Prostate gland (tissue), 2 donors: Measurements from ENCODE around the gene AOAH.

Experiments used
- POLR2A ChIP-seq: fragments of 450-650 bp; IDR thresholded peaks from one replicate; pipeline ENCODE4 v1.6.1; 2016; ENCODE audit warnings: antibody characterized with exemption, mild to moderate bottlenecking
- POLR2AphosphoS5 ChIP-seq: sonication (generic); formaldehyde crosslinking; IDR thresholded peaks from one replicate; pipeline ENCODE4 v1.6.1; 2017; ENCODE audit warnings: antibody characterized with exemption
- TF ChIP-seq, protein P1 (sequence below), 4 experiments: fragments of 200-600 bp in 2 of 4; fragments of 450-650 bp in 2 of 4; sonication (generic) in 2 of 4; IDR thresholded peaks; 1 replicate in 3 of 4; 2 replicates in 1 of 4; pipeline ENCODE4 v1.5.1; 2016 to 2019; ENCODE audit warnings: antibody characterized with exemption in 4 of 4, mild to moderate bottlenecking in 2 of 4, moderate library complexity in 2 of 4

DNA sequence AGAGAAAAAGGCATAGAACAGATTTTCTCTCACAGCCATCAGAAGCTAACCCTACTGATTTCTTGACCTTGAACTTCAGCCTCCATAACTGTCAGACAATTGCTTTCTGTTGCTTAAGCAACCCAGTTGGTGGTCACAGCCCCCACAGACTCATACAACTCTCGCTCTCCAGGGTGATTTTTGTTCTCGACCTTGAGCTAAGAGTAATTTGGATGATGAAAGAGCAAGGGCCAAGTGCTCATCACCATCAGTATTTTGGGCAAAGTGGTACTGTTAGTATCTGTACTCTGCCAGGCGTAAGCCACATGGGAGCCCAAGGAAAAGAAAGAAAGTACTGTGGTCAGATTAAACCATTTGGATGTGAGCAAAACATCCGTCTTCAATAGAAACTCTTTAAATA lies 81.9 kb downstream of the AOAH start:
- TF ChIP-seq, protein P1, sequence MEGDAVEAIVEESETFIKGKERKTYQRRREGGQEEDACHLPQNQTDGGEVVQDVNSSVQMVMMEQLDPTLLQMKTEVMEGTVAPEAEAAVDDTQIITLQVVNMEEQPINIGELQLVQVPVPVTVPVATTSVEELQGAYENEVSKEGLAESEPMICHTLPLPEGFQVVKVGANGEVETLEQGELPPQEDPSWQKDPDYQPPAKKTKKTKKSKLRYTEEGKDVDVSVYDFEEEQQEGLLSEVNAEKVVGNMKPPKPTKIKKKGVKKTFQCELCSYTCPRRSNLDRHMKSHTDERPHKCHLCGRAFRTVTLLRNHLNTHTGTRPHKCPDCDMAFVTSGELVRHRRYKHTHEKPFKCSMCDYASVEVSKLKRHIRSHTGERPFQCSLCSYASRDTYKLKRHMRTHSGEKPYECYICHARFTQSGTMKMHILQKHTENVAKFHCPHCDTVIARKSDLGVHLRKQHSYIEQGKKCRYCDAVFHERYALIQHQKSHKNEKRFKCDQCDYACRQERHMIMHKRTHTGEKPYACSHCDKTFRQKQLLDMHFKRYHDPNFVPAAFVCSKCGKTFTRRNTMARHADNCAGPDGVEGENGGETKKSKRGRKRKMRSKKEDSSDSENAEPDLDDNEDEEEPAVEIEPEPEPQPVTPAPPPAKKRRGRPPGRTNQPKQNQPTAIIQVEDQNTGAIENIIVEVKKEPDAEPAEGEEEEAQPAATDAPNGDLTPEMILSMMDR (IDR thresholded peaks at IDR 0.05): no peak
- TF ChIP-seq POLR2A (no peak), POLR2AphosphoS5 (no peak)
